Kidney (tissue), 14 donors: ENCODE results near the gene GCAT. TPM values are rescaled to one million over a fixed set of nuclear protein-coding genes. Genes with fewer than 3 reads are reported as not detected.

Experiments
- DNase-seq, 5 donors: peaks; one replicate each; pipeline ENCODE4 v3.0.0-alpha.2; 2013 to 2020
- FAIRE-seq: peaks from 2 replicates; lab custom pipeline; 2012; peaks lifted over from hg19 to GRCh38; lab: Jason Lieb, UNC
- H3K27ac ChIP-seq, 2 donors: one replicate each; pipeline ENCODE4 v1.7.0; 2013; ENCODE audit warnings: low read depth in 2 of 2, low read length in 2 of 2, inconsistent platforms in 1 of 2
- H3K27me3 ChIP-seq: one replicate; pipeline ENCODE4 v1.7.1; 2013; ENCODE audit warnings: low read length, inconsistent platforms; ENCODE audit not compliant: control insufficient read depth, insufficient read depth
- H3K36me3 ChIP-seq, 3 donors: one replicate each; pipeline versions ENCODE4 v1.7.0 to v1.7.1; 2013; ENCODE audit warnings: low read length in 3 of 3, control low read depth in 1 of 3, inconsistent platforms in 1 of 3; ENCODE audit not compliant: insufficient read depth in 3 of 3, control insufficient read depth in 2 of 3
- H3K4me1 ChIP-seq, 3 donors: one replicate each; pipeline versions ENCODE4 v1.7.0 to v1.7.1; 2013; ENCODE audit warnings: low read length in 3 of 3, inconsistent platforms in 1 of 3, low read depth in 1 of 3; ENCODE audit not compliant: control insufficient read depth in 2 of 3, insufficient read depth in 2 of 3
- H3K4me3 ChIP-seq, 3 donors: one replicate each; pipeline versions ENCODE4 v1.7.0 to v1.8.1; 2013; ENCODE audit warnings: low read length in 3 of 3, control low read depth in 1 of 3, inconsistent platforms in 1 of 3
- H3K9ac ChIP-seq, 3 donors: one replicate each; pipeline versions ENCODE4 v1.7.0 to v1.7.1; 2013; ENCODE audit warnings: low read length in 3 of 3, control low read depth in 1 of 3, inconsistent platforms in 1 of 3
- H3K9me3 ChIP-seq, 3 donors: one replicate each; pipeline versions ENCODE4 v1.7.0 to v1.7.1; 2013; ENCODE audit warnings: low read length in 3 of 3, control low read depth in 1 of 3, inconsistent platforms in 1 of 3; ENCODE audit not compliant: control insufficient read depth in 2 of 3, insufficient read depth in 1 of 3
- intact Hi-C: fragments of 100-400 bp; cut with DNase I; formaldehyde crosslinking; loops from one replicate; pipeline ENCODE4 v1.11.1; 2022
- polyA plus RNA-seq: library from polyadenylated mRNA; stranded (reverse); fragments of 350-450 nt; fragmentation: Illumina TruSeq; extraction: RNeasy Lipid Tissue Mini Kit (QIAGEN cat#74804); gene quantifications from one replicate; pipeline ENCODE4 v1.2.3, GENCODE V29; 2014; ENCODE audit warnings: low read depth, low replicate concordance; ENCODE audit not compliant: insufficient read depth
- total RNA-seq: library from RNA; stranded (reverse); fragmentation: NEBNext Ultra II Directional; extraction: Animal tissue kit (Norgen Biotek cat#: 25700); gene quantifications from one replicate; pipeline ENCODE4 v1.2.1, GENCODE V29; 2021
- TF ChIP-seq, protein P1 (sequence below): IDR thresholded peaks from 3 replicates; pipeline ENCODE4 v1.5.1; 2012; ENCODE audit warnings: mild to moderate bottlenecking, moderate library complexity, borderline replicate concordance; ENCODE audit not compliant: insufficient read depth; ENCODE audit errors: extremely low read depth
- donor health status: control.
- donor health status: control.
- donor health status: control.
- donor health status: control.
- donor health status: control.
- donor health status: DM: yes; HTN: yes; CAD: no.
- donor health status: Normal renal cell carcinoma (clear cell type).

Gene GCAT
- total and polyA plus RNA-seq, 2 donors from 2014 or later = 8.9 to 35.9 TPM

DNA sequence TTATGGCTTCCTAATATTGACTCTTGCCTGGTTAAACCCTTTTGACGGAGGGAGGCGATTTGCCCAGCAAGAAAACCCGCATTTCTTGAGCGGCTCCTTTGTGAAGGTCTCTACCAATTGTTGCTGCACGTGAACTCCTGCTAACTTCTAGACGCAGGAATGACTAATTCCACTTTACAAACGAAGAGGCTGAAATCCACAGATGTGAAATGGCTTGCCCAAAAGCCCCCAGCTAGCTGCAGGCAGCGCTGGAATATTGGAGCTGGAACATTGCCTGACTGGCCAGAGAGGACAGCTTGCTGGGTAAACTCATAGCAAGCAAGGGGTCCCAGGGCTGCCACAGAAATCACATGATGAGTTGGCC is 542 bp downstream of the GCAT start:
- no peaks in the 10 kb centered on the region for H3K36me3 ChIP-seq
- H3K4me3 ChIP-seq = peak overlapping the region; percentile 74 to 85 (median 74)
- H3K27me3 ChIP-seq = no peaks in the 10 kb centered on the region
- H3K9ac ChIP-seq = peak overlapping the region; percentile 43 to 66 (median 52)
- H3K4me1 ChIP-seq = peaks cover 0 to 14% (median 11%) of the 10 kb centered on the region in 3 donors
- TF ChIP-seq, protein P1, sequence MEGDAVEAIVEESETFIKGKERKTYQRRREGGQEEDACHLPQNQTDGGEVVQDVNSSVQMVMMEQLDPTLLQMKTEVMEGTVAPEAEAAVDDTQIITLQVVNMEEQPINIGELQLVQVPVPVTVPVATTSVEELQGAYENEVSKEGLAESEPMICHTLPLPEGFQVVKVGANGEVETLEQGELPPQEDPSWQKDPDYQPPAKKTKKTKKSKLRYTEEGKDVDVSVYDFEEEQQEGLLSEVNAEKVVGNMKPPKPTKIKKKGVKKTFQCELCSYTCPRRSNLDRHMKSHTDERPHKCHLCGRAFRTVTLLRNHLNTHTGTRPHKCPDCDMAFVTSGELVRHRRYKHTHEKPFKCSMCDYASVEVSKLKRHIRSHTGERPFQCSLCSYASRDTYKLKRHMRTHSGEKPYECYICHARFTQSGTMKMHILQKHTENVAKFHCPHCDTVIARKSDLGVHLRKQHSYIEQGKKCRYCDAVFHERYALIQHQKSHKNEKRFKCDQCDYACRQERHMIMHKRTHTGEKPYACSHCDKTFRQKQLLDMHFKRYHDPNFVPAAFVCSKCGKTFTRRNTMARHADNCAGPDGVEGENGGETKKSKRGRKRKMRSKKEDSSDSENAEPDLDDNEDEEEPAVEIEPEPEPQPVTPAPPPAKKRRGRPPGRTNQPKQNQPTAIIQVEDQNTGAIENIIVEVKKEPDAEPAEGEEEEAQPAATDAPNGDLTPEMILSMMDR = no peak
- no peak for FAIRE-seq
- intact Hi-C loops = no loop called here
- peak overlapping the region in 1 of 2 donors; percentile 60 for H3K27ac ChIP-seq
- H3K9me3 ChIP-seq = no peaks in the 10 kb centered on the region
- DNase-seq = peak in 2 of 5 donors; percentile 23 to 48

DNA sequence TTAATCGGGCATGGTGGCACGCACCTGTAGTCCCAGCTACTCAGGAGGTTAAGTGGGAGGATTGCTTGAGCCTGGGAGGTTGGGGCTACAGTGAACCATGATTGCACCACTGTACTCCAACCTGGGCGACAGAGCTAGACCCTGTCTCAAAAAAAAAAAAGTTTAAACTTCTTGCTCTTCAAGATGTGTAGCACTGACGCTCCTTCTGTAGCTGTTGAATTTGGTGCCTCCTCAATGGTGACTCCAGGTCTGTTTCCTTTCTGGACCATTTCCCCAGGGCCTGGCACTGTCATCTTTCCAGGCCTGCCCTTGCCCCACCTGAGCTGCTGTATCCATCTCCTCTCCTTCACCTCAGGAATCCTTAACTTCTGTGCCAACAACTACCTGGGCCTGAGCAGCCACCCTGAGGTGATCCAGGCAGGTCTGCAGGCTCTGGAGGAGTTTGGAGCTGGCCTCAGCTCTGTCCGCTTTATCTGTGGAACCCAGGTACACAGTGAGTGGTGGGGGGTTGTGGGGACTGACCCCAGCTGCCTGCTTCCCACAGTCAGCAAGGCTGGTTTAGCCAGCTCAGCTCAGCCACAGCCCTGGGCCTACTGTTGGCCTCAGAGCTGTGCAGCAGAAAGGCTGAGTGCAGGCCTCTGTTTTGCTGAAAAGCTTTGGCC is 2.1 kb downstream of the GCAT start:
- Histone ChIP-seq H3K36me3 (peaks cover 0 to 2% (median under 1%) of the 10 kb centered on the region in 3 donors), H3K4me3 (no peak overlapping the region), H3K4me1 (peaks cover 0 to 11% (median 10%) of the 10 kb centered on the region in 3 donors), H3K9me3 (no peaks in the 10 kb centered on the region), H3K27ac (no peak overlapping the region), H3K27me3 (no peaks in the 10 kb centered on the region), H3K9ac (no peak overlapping the region)
- intact Hi-C loops = loop anchor here (10.0 kb wide), 2 partner anchors 55 to 155 kb away; no protein-coding TSS in a partner anchor
- no peak for DNase-seq
- FAIRE-seq = no peak
- TF ChIP-seq, protein P1 = no peak

DNA sequence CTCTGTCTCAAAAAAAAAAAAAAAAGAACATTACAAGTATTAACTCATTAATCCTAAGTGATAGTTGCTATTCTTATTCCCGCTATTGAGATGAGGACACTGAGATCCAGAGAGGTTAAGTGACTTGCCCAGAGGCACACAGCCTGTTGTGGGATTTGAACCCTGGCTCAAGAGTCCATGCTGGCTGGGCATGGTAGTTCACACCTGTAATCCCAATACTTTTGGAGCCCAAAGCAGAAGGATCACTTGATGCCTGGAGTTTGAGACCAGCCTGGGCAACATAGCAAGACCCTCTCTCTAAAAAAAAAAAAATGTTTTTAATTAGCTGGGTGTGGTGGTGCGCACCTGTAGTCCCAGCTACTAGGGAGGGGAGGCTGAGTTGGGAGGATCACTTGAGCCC is 4.1 kb downstream of the GCAT start:
- H3K4me1 ChIP-seq = peaks cover 0 to 3% (median 0%) of the 10 kb centered on the region in 3 donors
- TF ChIP-seq, protein P1 = no peak
- no peak for FAIRE-seq
- H3K9ac ChIP-seq = no peak overlapping the region
- H3K27ac ChIP-seq = no peak overlapping the region
- peaks cover 0 to 6% (median 2%) of the 10 kb centered on the region in 3 donors for H3K36me3 ChIP-seq
- no peaks in the 10 kb centered on the region for H3K9me3 ChIP-seq
- intact Hi-C loops = loop anchor here (10.0 kb wide), 2 partner anchors 53 to 153 kb away; no protein-coding TSS in a partner anchor
- no peak for DNase-seq
- H3K27me3 ChIP-seq = no peaks in the 10 kb centered on the region
- H3K4me3 ChIP-seq = no peak overlapping the region
